K562 (cell line): ENCODE measurements around the gene SMARCA1. TPM values are rescaled to one million over a fixed set of nuclear protein-coding genes. Genes with fewer than 3 reads are reported as not detected.

ENCODE experiments used
- ATAC-seq: fragments of 200-7000 bp; cut with Tn5 transposase; 3 replicates; pipeline ENCODE4 v1.9.1; 2020; ENCODE audit warnings: moderate library complexity
- BruUV-seq: library from RNA; stranded (reverse); fragments of 400-500 nt; replicated peaks from 2 replicates; lab custom pipeline; 2021; lab: Mats Ljungman, UMichigan
- CTCF ChIA-PET: fragments of 300-600 bp; formaldehyde crosslinking; extraction: SDS; loops from one replicate; lab custom pipeline; 2021; ENCODE audit warnings: low intra/inter-chr PET ratio; lab: Yijun Ruan, JAX
- POLR2A ChIA-PET: fragments of 300-600, 350-650 bp; sonication (Branson Sonifier 250); formaldehyde crosslinking; extraction: SDS; loops from one replicate; lab custom pipeline; 2021; ENCODE audit warnings: antibody characterized with exemption, inconsistent platforms; lab: Yijun Ruan, JAX
- DNase-seq, 4 experiments: peaks; one replicate each; pipeline versions ENCODE4 v3.0.0 to v3.0.0-alpha.2; 2011 to 2018; ENCODE audit warnings: low spot score in 3 of 4, mixed read lengths in 3 of 4; ENCODE audit errors: extremely low read depth in 1 of 4
- FAIRE-seq: peaks from 2 replicates; lab custom pipeline; 2011; peaks lifted over from hg19 to GRCh38; lab: Jason Lieb, UNC
- H2AFZ ChIP-seq: 2 replicates; pipeline ENCODE4 v1.6.0; 2011; ENCODE audit warnings: low read depth, low read length, control low read depth, inconsistent platforms
- H3K27ac ChIP-seq: fragments of 200-600 bp; 3 replicates; pipeline ENCODE4 v1.8.0; 2011; ENCODE audit warnings: low read depth, mild to moderate bottlenecking, control low read depth, inconsistent platforms, low read length, moderate library complexity, mixed read lengths; ENCODE audit errors: extremely low read depth
- H3K27me3 ChIP-seq, 2 experiments: fragments of 300-600 bp in 1 of 2; 2 replicates in 1 of 2; 3 replicates in 1 of 2; pipeline versions ENCODE4 v1.6.0 to v1.8.0; 2011; ENCODE audit warnings: inconsistent platforms in 2 of 2, low read length in 2 of 2, mild to moderate bottlenecking in 1 of 2, mixed read lengths in 1 of 2, moderate library complexity in 1 of 2; ENCODE audit not compliant: control insufficient read depth in 2 of 2, insufficient read depth in 2 of 2
- H3K36me3 ChIP-seq: fragments of 300-600 bp; 3 replicates; pipeline ENCODE4 v1.8.0; 2011; ENCODE audit warnings: mild to moderate bottlenecking, low read length, inconsistent platforms; ENCODE audit not compliant: control insufficient read depth, insufficient read depth
- H3K4me1 ChIP-seq, 2 experiments: fragments of 200-600 bp in 1 of 2; replicated peaks in 1 of 2; 2 replicates in 1 of 2; 3 replicates in 1 of 2; pipeline versions ENCODE4 v1.5.1 to v1.8.0; 2011; ENCODE audit warnings: inconsistent platforms in 2 of 2, low read length in 2 of 2, mild to moderate bottlenecking in 1 of 2, mixed read lengths in 1 of 2, moderate library complexity in 1 of 2; ENCODE audit not compliant: control insufficient read depth in 2 of 2, insufficient read depth in 2 of 2
- H3K4me2 ChIP-seq: 2 replicates; pipeline ENCODE4 v1.6.1; 2011; ENCODE audit warnings: low read length, control low read depth, inconsistent platforms, mixed read lengths; ENCODE audit not compliant: insufficient read depth
- H3K4me3 ChIP-seq: fragments of 200-600 bp; sonication (generic), shearing (Covaris generic); 2 replicates; pipeline ENCODE4 v1.5.1; 2016; ENCODE audit warnings: control low read depth, inconsistent platforms
- H3K79me2 ChIP-seq: fragments of 200-600 bp; 3 replicates; pipeline ENCODE4 v1.8.0; 2011; ENCODE audit warnings: low read length, inconsistent platforms; ENCODE audit not compliant: control insufficient read depth, insufficient read depth
- H3K9ac ChIP-seq, 2 experiments: 2 replicates each; pipeline versions ENCODE4 v1.6.0 to v1.6.1; 2011; ENCODE audit warnings: low read depth in 2 of 2, low read length in 2 of 2, control low read depth in 1 of 2, inconsistent platforms in 1 of 2, mild to moderate bottlenecking in 1 of 2, mixed read lengths in 1 of 2; ENCODE audit not compliant: insufficient read depth in 1 of 2
- H3K9me1 ChIP-seq: one replicate; pipeline ENCODE4 v1.6.0; 2011; ENCODE audit warnings: inconsistent platforms, mild to moderate bottlenecking, low read length, moderate library complexity; ENCODE audit not compliant: control insufficient read depth, insufficient read depth
- H3K9me3 ChIP-seq: replicated peaks from 2 replicates; pipeline ENCODE4 v1.5.1; 2011; ENCODE audit warnings: low read depth, low read length, inconsistent platforms; ENCODE audit not compliant: control insufficient read depth, insufficient read depth
- H4K20me1 ChIP-seq: replicated peaks from 2 replicates; pipeline ENCODE4 v1.6.1; 2011; ENCODE audit warnings: low read length, inconsistent platforms, mixed read lengths; ENCODE audit not compliant: control insufficient read depth, insufficient read depth
- C11orf30 ChIP-seq: fragments of 450-650 bp; IDR thresholded peaks from 2 replicates; pipeline ENCODE4 v1.6.1; 2016; ENCODE audit warnings: low read depth, mild to moderate bottlenecking
- CHD1 ChIP-seq: fragments of 200-600 bp; sonication (generic); IDR thresholded peaks from one replicate; pipeline ENCODE4 v1.6.1; 2012; ENCODE audit warnings: mild to moderate bottlenecking, moderate library complexity, low read length, inconsistent platforms
- KLF13 ChIP-seq: fragments of 450-650 bp; IDR thresholded peaks from 2 replicates; pipeline ENCODE4 v1.6.1; 2016; ENCODE audit warnings: missing genetic modification characterization, low read depth, mild to moderate bottlenecking, missing compliant biosample characterization, moderate library complexity, borderline replicate concordance
- MCM2 ChIP-seq: fragments of 450-650 bp; IDR thresholded peaks from 2 replicates; pipeline ENCODE4 v1.6.1; 2017; ENCODE audit warnings: low read depth, mild to moderate bottlenecking
- NR2F6 ChIP-seq: fragments of 450-650 bp; formaldehyde crosslinking; IDR thresholded peaks from 2 replicates; pipeline ENCODE4 v1.4.0; 2020; ENCODE audit warnings: mild to moderate bottlenecking
- PHB2 ChIP-seq: fragments of 450-650 bp; IDR thresholded peaks from 2 replicates; pipeline ENCODE4 v1.6.1; 2017; ENCODE audit warnings: low read depth
- RAD21 ChIP-seq, 2 experiments: fragments of 250-450 bp in 1 of 2; fragments of 450-650 bp in 1 of 2; sonication (Bioruptor Pico) in 1 of 2; formaldehyde crosslinking in 1 of 2; IDR thresholded peaks in 1 of 2; conservative IDR thresholded peaks in 1 of 2; 2 replicates each; pipeline versions ENCODE4 v1.4.0 to v1.8.0; 2020 to 2022; ENCODE audit warnings: mild to moderate bottlenecking in 2 of 2, moderate library complexity in 1 of 2
- RBFOX2 ChIP-seq: fragments of 200-400 bp; formaldehyde crosslinking; IDR thresholded peaks from 2 replicates; pipeline ENCODE4 v1.6.1; 2017; ENCODE audit warnings: low read depth, mild to moderate bottlenecking, low read length, moderate library complexity
- RFX7 ChIP-seq: fragments of 250-450 bp; sonication (Bioruptor Pico); IDR thresholded peaks from 2 replicates; pipeline ENCODE4 v1.5.1; 2021; ENCODE audit warnings: mild to moderate bottlenecking
- ZNF263 ChIP-seq: sonication (generic); formaldehyde crosslinking; IDR thresholded peaks from 2 replicates; pipeline ENCODE4 v1.8.0; 2022; ENCODE audit warnings: mild to moderate bottlenecking, missing genetic modification reagents, borderline replicate concordance
- ZNF3 ChIP-seq: fragments of 250-450 bp; sonication (Bioruptor Pico); IDR thresholded peaks from 2 replicates; pipeline ENCODE4 v1.5.0; 2021; ENCODE audit warnings: mild to moderate bottlenecking, moderate library complexity
- WGBS: fragments of 100-300 bp; shearing (Covaris generic); methylation state at CpG from one replicate; pipeline ENCODE4 v1.1.6; 2016; ENCODE audit warnings: low coverage, mixed read lengths; ENCODE audit not compliant: insufficient coverage; ENCODE audit errors: missing lambda C conversion rate; 5-methylcytosine and 5-hydroxymethylcytosine counted together
- in situ Hi-C: fragments of 300-500 bp; cut with MboI; formaldehyde crosslinking; loops from 4 replicates; pipeline ENCODE4 v1.15.0; 2018; ENCODE audit warnings: inconsistent platforms, mixed read lengths
- intact Hi-C: fragments of 100-400 bp; cut with micrococcal nuclease; formaldehyde crosslinking; loops from 2 replicates; pipeline ENCODE4 v1.14.2; 2022
- polyA plus RNA-seq, 8 experiments: library from polyadenylated mRNA; depleted of rRNA in 4 of 8; stranded (reverse) in 5 of 8; unstranded in 3 of 8; fragments of >200 nt; fragmentation: Nextera tagmentation in 2 of 8; fragmentation: Illumina TruSeq in 1 of 8; extraction: Ambion mirVana in 2 of 8; extraction: Trizol in 1 of 8; gene quantifications; 2 replicates each; pipeline versions ENCODE4 v1.2.1 to v1.2.3, GENCODE V29; 2011 to 2014; ENCODE audit warnings: inconsistent platforms in 1 of 8, missing spikeins in 1 of 8
- total RNA-seq, 7 experiments: library from RNA; depleted of rRNA in 6 of 7; stranded (reverse); fragments of >200 nt in 6 of 7; fragmentation: Illumina TruSeq in 2 of 7; extraction: Trizol in 2 of 7; gene quantifications; 2 replicates each; pipeline versions ENCODE4 v1.2.1 to v1.2.3, GENCODE V29; 2011 to 2021; ENCODE audit warnings: low replicate concordance in 1 of 7
- TF ChIP-seq, protein P1 (sequence below): fragments of 450-650 bp; IDR thresholded peaks from 2 replicates; pipeline ENCODE4 v1.6.1; 2016; ENCODE audit warnings: missing biosample characterization, missing genetic modification characterization
- TF ChIP-seq, protein P2 (sequence below): fragments of 250-450 bp; sonication (Bioruptor Pico); IDR thresholded peaks from 2 replicates; pipeline ENCODE4 v1.8.0; 2022; ENCODE audit warnings: moderate library complexity, mild to moderate bottlenecking, inconsistent platforms
- TF ChIP-seq, protein P3 (sequence below): fragments of 450-650 bp; IDR thresholded peaks from 2 replicates; pipeline ENCODE4 v1.6.1; 2016; ENCODE audit warnings: borderline replicate concordance
- TF ChIP-seq, protein P4 (sequence below): sonication (generic); formaldehyde crosslinking; IDR thresholded peaks from 2 replicates; pipeline ENCODE4 v1.8.0; 2022; ENCODE audit warnings: mild to moderate bottlenecking, missing genetic modification reagents

SMARCA1 gene
- total and polyA plus RNA-seq, 9 of the 15 experiments (the other 6 are each of a cell fraction or from before 2014, with no cell fraction given): 0.42 to 3.0 (median 2.0) TPM

DNA sequence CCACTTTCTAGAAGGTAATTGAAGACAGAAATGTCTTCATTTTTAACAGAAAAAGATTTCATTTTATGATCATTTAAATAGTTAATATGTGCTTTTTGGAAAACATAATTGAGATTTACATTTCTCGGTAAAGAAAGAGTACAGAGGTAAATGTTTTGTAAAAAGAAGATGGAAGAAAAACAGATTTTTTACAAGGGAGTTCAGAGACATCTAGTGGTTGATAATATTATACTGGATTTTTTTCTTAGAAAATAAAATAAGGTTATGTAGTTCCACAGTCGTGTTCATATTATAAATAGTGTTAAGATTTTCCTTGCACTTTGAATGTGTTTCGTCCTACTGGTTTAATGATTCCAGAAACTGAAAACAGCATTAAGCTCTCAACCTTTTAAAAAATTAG, 60.6 kb downstream of the SMARCA1 start (continued):
- TF ChIP-seq NR2F6 (CRISPR knock-in tag): no peak
- TF ChIP-seq, protein P1, sequence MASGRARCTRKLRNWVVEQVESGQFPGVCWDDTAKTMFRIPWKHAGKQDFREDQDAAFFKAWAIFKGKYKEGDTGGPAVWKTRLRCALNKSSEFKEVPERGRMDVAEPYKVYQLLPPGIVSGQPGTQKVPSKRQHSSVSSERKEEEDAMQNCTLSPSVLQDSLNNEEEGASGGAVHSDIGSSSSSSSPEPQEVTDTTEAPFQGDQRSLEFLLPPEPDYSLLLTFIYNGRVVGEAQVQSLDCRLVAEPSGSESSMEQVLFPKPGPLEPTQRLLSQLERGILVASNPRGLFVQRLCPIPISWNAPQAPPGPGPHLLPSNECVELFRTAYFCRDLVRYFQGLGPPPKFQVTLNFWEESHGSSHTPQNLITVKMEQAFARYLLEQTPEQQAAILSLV: no peak
- TF ChIP-seq RAD21 (CRISPR knock-in tag; conservative IDR thresholded peaks at IDR 0.05 in 1 of 2, IDR thresholded peaks at IDR 0.05 in 1 of 2): peak in 1 of 2 experiments; percentile 24; a peak in 2 of 4 replicates

DNA sequence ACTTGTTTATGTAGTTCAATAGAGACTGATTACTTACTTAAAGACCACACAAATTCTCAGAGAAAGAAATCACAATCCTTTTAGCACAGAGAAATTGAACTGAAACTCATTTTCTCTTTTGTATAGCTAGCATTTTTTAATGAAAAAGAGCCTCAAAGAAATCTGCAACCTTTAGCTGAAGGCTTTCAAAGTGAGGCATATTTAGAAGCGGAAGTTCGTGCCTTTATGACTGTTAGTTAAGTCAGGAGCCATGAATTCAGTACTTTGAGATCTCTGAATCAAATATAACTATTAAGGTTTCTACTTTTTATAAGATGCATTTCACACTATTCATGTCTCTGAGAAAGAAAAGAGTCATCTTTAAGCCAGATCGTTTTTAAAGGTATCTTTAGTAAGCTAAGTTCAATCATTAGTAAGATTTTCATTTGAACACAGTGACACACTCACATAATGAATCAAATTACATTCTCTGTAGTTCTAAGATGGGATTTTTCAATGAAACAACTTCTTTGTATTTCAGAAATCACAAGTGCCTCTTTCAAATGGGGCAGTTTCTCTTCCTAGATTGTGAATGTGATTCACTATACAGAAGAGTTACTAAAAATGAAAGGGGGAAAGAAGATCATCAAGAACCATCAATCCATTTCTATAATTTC, 61.4 kb downstream of the SMARCA1 start:
- no peak overlapping the region for H3K4me2 ChIP-seq
- ChIA-PET CTCF (no interaction called here), POLR2A (interaction anchor here (1.0 kb wide), 1 partner anchor 16 kb away, joined by 3 read pairs; no protein-coding TSS in a partner anchor)
- H3K9me1 ChIP-seq: no peaks in the 10 kb centered on the region
- no peaks in the 10 kb centered on the region for H3K9me3 ChIP-seq
- H3K27me3 ChIP-seq: no peaks in the 10 kb centered on the region
- in situ Hi-C loops: no loop called here
- no peak overlapping the region for H3K9ac ChIP-seq
- H3K4me3 ChIP-seq: no peak overlapping the region
- H4K20me1 ChIP-seq: no peaks in the 10 kb centered on the region
- WGBS: 0% methylated on average over 3 of the region's 3 CpGs
- no TSS peak for BruUV-seq
- no peak overlapping the region for H3K27ac ChIP-seq
- no peak for FAIRE-seq
- H3K36me3 ChIP-seq: no peaks in the 10 kb centered on the region
- DNase-seq: no peak
- ATAC-seq: no peak
- H3K79me2 ChIP-seq: no peaks in the 10 kb centered on the region
- H3K4me1 ChIP-seq: no peaks in the 10 kb centered on the region
- intact Hi-C loops: no loop called here
- no peak overlapping the region for H2AFZ ChIP-seq
- TF ChIP-seq CHD1: no peak
- no peak for TF ChIP-seq RFX7 (CRISPR knock-in tag)
- no peak for TF ChIP-seq ZNF263 (CRISPR knock-in tag)
- no peak for TF ChIP-seq ZNF3 (CRISPR knock-in tag)
- no peak for TF ChIP-seq C11orf30
- no peak for TF ChIP-seq KLF13 (tag)
- TF ChIP-seq, protein P2, sequence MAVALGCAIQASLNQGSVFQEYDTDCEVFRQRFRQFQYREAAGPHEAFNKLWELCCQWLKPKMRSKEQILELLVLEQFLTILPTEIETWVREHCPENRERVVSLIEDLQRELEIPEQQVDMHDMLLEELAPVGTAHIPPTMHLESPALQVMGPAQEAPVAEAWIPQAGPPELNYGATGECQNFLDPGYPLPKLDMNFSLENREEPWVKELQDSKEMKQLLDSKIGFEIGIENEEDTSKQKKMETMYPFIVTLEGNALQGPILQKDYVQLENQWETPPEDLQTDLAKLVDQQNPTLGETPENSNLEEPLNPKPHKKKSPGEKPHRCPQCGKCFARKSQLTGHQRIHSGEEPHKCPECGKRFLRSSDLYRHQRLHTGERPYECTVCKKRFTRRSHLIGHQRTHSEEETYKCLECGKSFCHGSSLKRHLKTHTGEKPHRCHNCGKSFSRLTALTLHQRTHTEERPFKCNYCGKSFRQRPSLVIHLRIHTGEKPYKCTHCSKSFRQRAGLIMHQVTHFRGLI: no peak
- TF ChIP-seq, protein P3, sequence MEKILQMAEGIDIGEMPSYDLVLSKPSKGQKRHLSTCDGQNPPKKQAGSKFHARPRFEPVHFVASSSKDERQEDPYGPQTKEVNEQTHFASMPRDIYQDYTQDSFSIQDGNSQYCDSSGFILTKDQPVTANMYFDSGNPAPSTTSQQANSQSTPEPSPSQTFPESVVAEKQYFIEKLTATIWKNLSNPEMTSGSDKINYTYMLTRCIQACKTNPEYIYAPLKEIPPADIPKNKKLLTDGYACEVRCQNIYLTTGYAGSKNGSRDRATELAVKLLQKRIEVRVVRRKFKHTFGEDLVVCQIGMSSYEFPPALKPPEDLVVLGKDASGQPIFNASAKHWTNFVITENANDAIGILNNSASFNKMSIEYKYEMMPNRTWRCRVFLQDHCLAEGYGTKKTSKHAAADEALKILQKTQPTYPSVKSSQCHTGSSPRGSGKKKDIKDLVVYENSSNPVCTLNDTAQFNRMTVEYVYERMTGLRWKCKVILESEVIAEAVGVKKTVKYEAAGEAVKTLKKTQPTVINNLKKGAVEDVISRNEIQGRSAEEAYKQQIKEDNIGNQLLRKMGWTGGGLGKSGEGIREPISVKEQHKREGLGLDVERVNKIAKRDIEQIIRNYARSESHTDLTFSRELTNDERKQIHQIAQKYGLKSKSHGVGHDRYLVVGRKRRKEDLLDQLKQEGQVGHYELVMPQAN: no peak
- TF ChIP-seq PHB2: no peak
- TF ChIP-seq, protein P4, sequence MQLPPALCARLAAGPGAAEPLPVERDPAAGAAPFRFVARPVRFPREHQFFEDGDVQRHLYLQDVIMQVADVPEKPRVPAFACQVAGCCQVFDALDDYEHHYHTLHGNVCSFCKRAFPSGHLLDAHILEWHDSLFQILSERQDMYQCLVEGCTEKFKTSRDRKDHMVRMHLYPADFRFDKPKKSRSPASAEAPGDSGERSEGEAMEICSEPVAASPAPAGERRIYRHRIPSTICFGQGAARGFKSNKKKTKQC: no peak
- no peak for TF ChIP-seq RBFOX2
- TF ChIP-seq MCM2: no peak
